ENCODE measurements around the gene PAX2.

DNA sequence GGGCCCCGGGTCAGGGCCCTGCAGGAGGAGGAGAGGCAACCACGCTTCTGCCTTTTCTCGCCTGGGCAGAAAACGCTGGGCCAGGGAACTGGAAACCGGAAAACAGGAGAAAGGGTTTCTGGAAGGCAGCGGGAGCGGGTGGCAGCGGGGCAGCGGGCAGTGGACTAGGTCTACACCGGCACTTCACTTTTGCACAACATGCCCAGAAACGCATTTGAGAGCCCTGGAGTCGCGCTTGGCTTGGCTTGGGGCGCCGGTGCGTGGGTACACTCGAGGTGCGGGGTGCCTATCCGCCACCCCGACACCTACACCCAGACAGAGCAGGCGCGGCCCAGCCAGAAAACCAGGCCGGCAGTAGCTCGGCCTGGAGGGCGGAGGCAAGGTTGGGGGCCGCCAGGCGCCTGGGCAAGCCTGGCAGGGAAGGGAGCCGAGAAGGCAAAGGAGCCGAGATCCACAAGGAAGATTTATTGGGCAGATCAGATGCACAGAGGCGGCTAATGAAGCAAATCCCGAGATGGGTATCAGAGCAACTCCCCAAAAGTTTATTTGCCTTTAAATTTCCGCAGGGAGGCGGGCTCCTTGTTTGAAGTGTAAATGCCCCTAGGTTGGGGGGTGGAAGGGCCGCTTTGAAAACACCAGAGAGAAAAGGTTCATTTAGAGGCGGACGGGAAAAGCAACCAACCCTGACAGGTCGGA lies 3.2 kb upstream of the PAX2 start:
- TF ChIP-seq, protein P1, sequence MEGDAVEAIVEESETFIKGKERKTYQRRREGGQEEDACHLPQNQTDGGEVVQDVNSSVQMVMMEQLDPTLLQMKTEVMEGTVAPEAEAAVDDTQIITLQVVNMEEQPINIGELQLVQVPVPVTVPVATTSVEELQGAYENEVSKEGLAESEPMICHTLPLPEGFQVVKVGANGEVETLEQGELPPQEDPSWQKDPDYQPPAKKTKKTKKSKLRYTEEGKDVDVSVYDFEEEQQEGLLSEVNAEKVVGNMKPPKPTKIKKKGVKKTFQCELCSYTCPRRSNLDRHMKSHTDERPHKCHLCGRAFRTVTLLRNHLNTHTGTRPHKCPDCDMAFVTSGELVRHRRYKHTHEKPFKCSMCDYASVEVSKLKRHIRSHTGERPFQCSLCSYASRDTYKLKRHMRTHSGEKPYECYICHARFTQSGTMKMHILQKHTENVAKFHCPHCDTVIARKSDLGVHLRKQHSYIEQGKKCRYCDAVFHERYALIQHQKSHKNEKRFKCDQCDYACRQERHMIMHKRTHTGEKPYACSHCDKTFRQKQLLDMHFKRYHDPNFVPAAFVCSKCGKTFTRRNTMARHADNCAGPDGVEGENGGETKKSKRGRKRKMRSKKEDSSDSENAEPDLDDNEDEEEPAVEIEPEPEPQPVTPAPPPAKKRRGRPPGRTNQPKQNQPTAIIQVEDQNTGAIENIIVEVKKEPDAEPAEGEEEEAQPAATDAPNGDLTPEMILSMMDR (IDR thresholded peaks at IDR 0.05), result no peak
- no peak for TF ChIP-seq POLR2A (IDR thresholded peaks at IDR 0.05)
